Fibroblast of pulmonary artery (primary cell): ENCODE measurements around the gene DLGAP1.

Experiments
- DNase-seq: peaks from one replicate; pipeline ENCODE4 v3.0.0-alpha.2; 2010; ENCODE audit warnings: low read depth
- H3K4me3 ChIP-seq: replicated peaks from 2 replicates; pipeline ENCODE4 v1.5.1; 2011; ENCODE audit warnings: low read depth, mild to moderate bottlenecking, control low read depth, low read length, moderate library complexity
- TF ChIP-seq, protein P1 (sequence below): IDR thresholded peaks from 2 replicates; pipeline ENCODE4 v1.5.1; 2011; ENCODE audit warnings: mild to moderate bottlenecking, control low read depth, low read length, inconsistent platforms; ENCODE audit errors: missing control alignments

DLGAP1 gene

DNA sequence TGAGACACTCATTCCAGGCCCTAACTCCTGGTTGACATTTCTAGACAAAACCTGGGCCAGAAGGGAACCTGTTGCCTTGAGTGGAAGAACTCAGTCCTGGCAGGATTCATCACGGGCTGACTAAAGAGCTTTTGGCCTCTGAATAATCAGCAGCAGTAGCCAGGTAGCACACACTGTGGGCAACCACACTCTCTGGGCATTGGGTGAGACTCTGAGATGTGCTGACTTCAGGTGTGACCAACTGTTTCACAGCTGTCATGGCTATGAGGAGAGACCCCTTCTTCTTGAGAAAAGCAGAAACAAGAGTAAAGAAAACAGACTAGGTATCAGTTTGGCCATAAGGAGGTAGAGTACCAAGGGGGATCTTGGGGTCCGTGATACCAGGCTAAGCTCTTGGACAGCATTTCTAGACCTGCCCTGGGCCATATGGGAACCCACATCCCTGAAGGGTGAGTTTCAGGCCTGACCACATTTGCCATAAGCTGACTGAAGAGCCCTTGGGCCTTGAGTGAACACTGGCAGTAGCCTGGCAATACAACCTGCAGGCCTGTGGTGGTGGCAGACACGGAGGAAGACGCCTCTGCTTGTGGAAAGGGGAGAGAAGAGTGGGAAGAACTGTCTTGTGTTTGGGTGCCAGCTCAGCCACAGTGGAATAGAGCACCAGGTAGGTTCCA, 230.9 kb downstream of the DLGAP1 start:
- TF ChIP-seq, protein P1, sequence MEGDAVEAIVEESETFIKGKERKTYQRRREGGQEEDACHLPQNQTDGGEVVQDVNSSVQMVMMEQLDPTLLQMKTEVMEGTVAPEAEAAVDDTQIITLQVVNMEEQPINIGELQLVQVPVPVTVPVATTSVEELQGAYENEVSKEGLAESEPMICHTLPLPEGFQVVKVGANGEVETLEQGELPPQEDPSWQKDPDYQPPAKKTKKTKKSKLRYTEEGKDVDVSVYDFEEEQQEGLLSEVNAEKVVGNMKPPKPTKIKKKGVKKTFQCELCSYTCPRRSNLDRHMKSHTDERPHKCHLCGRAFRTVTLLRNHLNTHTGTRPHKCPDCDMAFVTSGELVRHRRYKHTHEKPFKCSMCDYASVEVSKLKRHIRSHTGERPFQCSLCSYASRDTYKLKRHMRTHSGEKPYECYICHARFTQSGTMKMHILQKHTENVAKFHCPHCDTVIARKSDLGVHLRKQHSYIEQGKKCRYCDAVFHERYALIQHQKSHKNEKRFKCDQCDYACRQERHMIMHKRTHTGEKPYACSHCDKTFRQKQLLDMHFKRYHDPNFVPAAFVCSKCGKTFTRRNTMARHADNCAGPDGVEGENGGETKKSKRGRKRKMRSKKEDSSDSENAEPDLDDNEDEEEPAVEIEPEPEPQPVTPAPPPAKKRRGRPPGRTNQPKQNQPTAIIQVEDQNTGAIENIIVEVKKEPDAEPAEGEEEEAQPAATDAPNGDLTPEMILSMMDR = no peak
- DNase-seq = no peak
- H3K4me3 ChIP-seq = no peak overlapping the region

DNA sequence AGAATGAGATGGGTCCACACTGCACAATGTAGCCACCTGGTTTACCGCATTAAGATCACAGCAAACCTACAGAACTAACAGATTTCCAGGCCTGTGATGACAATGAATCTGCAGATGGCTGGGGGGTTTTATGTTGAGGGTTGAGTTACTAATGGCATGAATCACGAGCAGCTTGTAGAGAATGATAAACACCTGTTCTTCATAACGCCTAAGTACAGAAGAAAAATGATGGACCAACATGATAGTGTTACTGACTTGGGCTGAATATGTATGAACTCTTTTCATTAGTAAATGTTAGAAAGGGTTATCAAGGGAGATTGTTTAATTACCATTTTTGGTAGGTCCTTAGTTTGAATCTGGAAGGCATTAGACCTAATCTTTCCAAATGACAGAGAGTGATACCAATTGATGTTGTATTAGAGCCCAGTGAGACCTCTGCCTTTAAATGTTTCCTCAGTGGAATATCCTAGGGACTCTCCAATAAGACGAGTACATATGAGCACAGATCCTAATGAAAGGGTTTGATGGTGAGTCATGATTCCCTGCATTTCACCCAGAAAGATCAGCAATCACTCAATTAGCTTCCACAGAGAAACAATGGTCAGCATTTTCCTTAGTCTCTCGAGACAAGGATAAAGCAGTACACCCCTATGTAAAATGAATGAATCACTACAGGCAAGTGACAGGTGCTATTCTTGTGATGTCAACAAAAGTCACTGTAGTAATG, 243.8 kb downstream of the DLGAP1 start:
- H3K4me3 ChIP-seq = no peak overlapping the region
- TF ChIP-seq, protein P1 = no peak
- no peak for DNase-seq

DNA sequence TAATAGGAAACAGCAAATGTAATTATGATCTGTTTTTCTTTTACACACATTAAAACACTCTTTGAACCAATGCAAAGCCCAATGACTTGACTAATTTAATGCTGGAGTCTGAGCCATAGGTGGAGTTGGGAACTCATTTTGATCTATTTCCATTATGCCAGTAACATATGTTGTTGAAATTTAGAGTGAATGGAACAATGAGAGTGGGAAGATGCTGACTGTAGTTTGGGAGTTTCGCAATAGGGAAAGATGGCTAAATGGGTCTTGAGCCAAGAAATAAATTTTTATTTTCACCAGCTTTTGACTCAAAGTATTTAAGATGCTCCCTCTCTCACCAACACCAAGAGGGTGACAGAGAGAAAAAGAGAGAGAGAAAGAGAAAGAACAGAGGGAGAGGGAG, 246.7 kb downstream of the DLGAP1 start:
- no peak for DNase-seq
- TF ChIP-seq, protein P1 = no peak
- no peak overlapping the region for H3K4me3 ChIP-seq

DNA sequence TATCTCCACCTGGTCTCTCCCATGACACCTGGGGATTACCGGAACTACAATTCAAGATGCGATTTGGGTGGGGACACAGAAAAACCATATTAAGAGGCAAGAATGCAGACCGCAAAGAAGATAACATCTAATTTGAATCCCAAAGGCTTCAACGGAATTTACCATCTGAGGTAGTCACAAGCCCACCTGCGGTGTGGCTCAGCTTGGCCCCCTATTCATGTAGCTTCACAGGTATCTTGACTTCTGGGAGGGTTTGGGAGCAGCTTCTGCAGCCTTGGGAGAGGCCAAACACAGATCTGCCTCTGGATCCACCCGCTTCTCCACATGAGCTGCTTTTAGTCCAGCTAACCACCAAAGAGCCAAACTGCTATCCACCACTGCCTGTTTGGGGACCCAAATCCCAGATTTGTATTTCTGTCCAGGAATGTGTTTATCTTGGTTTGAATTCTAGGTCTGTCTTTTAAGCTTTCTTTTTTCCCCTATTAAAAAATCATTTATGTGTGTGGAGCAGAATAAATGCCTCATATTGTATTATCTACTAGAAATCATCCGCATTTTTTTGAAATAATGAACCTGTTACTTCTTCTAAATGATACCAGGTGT, 247.6 kb downstream of the DLGAP1 start:
- DNase-seq = no peak
- H3K4me3 ChIP-seq = no peak overlapping the region
- TF ChIP-seq, protein P1 = no peak

DNA sequence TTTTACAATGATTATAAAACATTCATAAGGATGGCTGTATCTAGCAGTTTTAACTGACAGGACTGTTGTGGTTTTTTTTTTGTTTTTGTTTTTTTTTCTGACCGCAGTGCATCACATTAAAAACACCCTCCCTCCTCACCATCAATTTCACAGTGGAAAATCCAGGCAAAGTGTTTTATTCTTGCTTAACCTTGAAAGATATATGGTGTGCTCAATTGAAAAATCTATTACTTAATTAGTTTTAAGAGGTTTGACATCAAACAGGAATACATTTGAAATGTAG, 250.7 kb downstream of the DLGAP1 start:
- H3K4me3 ChIP-seq = no peak overlapping the region
- TF ChIP-seq, protein P1 = no peak
- no peak for DNase-seq

DNA sequence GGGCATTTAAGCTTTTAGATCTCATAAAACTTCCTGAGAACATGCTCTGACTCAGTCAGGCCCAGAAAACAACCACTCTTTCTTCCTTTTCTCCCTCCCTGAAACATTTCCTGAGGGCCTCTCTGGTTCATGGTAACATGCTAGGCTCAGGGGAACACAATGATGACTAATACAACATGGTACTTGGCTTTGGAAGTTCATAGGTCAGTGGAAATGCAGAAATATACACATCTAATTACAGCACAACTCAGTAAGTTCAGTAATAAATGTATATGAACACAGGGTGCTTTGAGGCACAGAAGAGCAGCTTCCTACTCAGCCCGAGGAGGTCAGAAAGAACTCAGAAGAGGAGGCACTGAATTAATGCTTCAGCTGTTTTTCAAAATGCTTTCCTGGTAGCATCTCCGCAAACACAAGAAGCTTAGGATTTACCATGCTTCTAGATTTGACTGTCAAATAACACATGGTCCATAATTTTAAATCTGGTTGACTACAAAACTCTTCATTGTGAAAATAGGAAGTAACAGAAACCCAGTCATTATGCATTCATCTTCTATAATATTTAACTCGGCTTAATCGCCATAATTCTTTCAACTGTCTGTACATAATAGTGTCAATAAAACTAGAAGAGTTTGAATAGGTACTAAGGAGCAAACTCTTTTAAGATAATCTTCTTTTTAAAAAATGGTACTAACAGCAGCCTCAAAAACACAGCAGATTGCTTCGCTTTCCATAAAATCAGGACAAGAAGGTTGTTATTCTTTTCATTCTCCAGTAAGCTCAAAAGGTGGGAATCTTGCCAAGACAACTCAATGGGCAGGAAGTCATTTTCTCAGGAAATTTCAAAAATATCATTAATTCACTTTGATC, 251.3 kb downstream of the DLGAP1 start:
- no peak overlapping the region for H3K4me3 ChIP-seq
- TF ChIP-seq, protein P1 = no peak
- no peak for DNase-seq
